ENCODE measurements around the gene AIFM3.

GRCh38 chr22:20922141-20922751 lies 44.8 kb upstream of the AIFM3 start:
- TF ChIP-seq TEF (CRISPR knock-in tag; IDR thresholded peaks at IDR 0.05): no peak
- TF ChIP-seq ZNF317 (CRISPR knock-in tag; IDR thresholded peaks at IDR 0.05): no peak
- TF ChIP-seq ZNF124 (CRISPR knock-in tag; IDR thresholded peaks at IDR 0.05): no peak
- TF ChIP-seq ZSCAN25 (CRISPR knock-in tag; IDR thresholded peaks at IDR 0.05): no peak
